Fibroblast of lung (primary cell): Measurements from ENCODE around the gene ATG4C. TPM values are rescaled to one million over a fixed set of nuclear protein-coding genes. Genes with fewer than 3 reads are reported as not detected.
"Not testable (repeated sequence)": the region's sequence is repeated elsewhere in the genome, so short reads cannot be mapped to it uniquely, and the experiment has no call there.

ENCODE experiments used
- DNase-seq, 2 donors: peaks; one replicate each; pipeline versions ENCODE4 v3.0.0 to v3.0.0-alpha.2; 2010; ENCODE audit warnings: low read depth in 2 of 2
- H2AFZ ChIP-seq: 2 replicates; pipeline ENCODE4 v1.5.1; 2012; ENCODE audit warnings: low read length, control low read depth, inconsistent platforms
- H3K27ac ChIP-seq: 2 replicates; pipeline ENCODE4 v1.5.1; 2011; ENCODE audit warnings: low read length, control low read depth; ENCODE audit not compliant: insufficient read depth
- H3K27me3 ChIP-seq: 2 replicates; pipeline ENCODE4 v1.5.1; 2011; ENCODE audit warnings: mild to moderate bottlenecking, low read length; ENCODE audit not compliant: control insufficient read depth, insufficient read depth
- H3K36me3 ChIP-seq: 2 replicates; pipeline ENCODE4 v1.5.1; 2011; ENCODE audit warnings: low read length; ENCODE audit not compliant: control insufficient read depth, insufficient read depth
- H3K4me1 ChIP-seq: 2 replicates; pipeline ENCODE4 v1.5.1; 2011; ENCODE audit warnings: low read length; ENCODE audit not compliant: control insufficient read depth, insufficient read depth; ENCODE audit errors: extremely low read depth
- H3K4me2 ChIP-seq: 2 replicates; pipeline ENCODE4 v1.5.1; 2011; ENCODE audit warnings: low read length, control low read depth; ENCODE audit not compliant: insufficient read depth; ENCODE audit errors: extremely low read depth
- H3K4me3 ChIP-seq, 4 experiments: fragments of 200-600 bp in 1 of 4; sonication (generic) in 1 of 4; replicated peaks in 1 of 4; 2 replicates each; pipeline ENCODE4 v1.5.1; 2011 to 2016; ENCODE audit warnings: low read length in 4 of 4, low read depth in 3 of 4, mild to moderate bottlenecking in 3 of 4, control low read depth in 2 of 4, inconsistent platforms in 1 of 4, mixed read lengths in 1 of 4; ENCODE audit not compliant: insufficient read depth in 1 of 4; ENCODE audit errors: control extremely low read depth in 1 of 4
- H3K79me2 ChIP-seq: 2 replicates; pipeline ENCODE4 v1.5.1; 2012; ENCODE audit warnings: mild to moderate bottlenecking, low read length, inconsistent platforms; ENCODE audit not compliant: control insufficient read depth, insufficient read depth
- H3K9ac ChIP-seq: 2 replicates; pipeline ENCODE4 v1.5.1; 2011; ENCODE audit warnings: mild to moderate bottlenecking, low read length, control low read depth; ENCODE audit not compliant: insufficient read depth
- H3K9me3 ChIP-seq: 2 replicates; pipeline ENCODE4 v1.5.1; 2012; ENCODE audit warnings: low read depth, low read length; ENCODE audit not compliant: control insufficient read depth, insufficient read depth
- H4K20me1 ChIP-seq: 2 replicates; pipeline ENCODE4 v1.5.1; 2011; ENCODE audit warnings: low read length; ENCODE audit not compliant: control insufficient read depth, insufficient read depth; ENCODE audit errors: extremely low read depth
- CTCF ChIP-seq, 2 donors: IDR thresholded peaks in 1 of 2; conservative IDR thresholded peaks in 1 of 2; 1 replicate in 1 of 2; 2 replicates in 1 of 2; pipeline ENCODE4 v1.5.1; 2011 to 2012; ENCODE audit warnings: low read length in 2 of 2, control low read depth in 1 of 2, inconsistent platforms in 1 of 2, low read depth in 1 of 2, mild to moderate bottlenecking in 1 of 2
- EZH2 ChIP-seq: IDR thresholded peaks from 2 replicates; pipeline ENCODE4 v1.5.1; 2012; ENCODE audit warnings: low read length, control low read depth, mild to moderate bottlenecking; ENCODE audit errors: missing control alignments
- polyA plus RNA-seq, 2 donors: library from polyadenylated mRNA; depleted of rRNA in 1 of 2; stranded (reverse) in 1 of 2; unstranded in 1 of 2; fragments of >200 nt; gene quantifications; 2 replicates each; pipeline ENCODE4 v1.2.1, GENCODE V29; 2011 to 2012; ENCODE audit warnings: missing spikeins in 1 of 2
- total RNA-seq: library from RNA; depleted of rRNA; stranded (reverse); fragments of >200 nt; gene quantifications from 2 replicates; pipeline ENCODE4 v1.2.1, GENCODE V29; 2014

Gene ATG4C
- total and polyA plus RNA-seq, 2 donors (not counting 1 experiment from before 2014, with no cell fraction given): 9.0 to 12.1 TPM

- Histone ChIP-seq H3K36me3 (no peaks in the 10 kb centered on the region), H4K20me1 (no peaks in the 10 kb centered on the region), H3K79me2 (no peaks in the 10 kb centered on the region), H3K27me3 (peaks cover 3% of the 10 kb centered on the region), H3K9ac (no peak overlapping the region), H3K4me2 (no peak overlapping the region), H3K4me1 (no peaks in the 10 kb centered on the region), H3K27ac (no peak overlapping the region), H3K4me3 (no peak overlapping the region), H2AFZ (no peak overlapping the region), H3K9me3 (no peaks in the 10 kb centered on the region)
- TF ChIP-seq CTCF (conservative IDR thresholded peaks at IDR 0.05 in 1 of 2, IDR thresholded peaks at IDR 0.05 in 1 of 2; ENCODE audit: low read depth in 1 of 2, low read length in 2 of 2) (no peak), EZH2 (no peak)
- DNase-seq: no peak
Measured at GRCh38 chr1:62778208-62778607, 5.7 kb upstream of the ATG4C start.

GRCh38 chr1:62781841-62782543, 1.9 kb upstream of the ATG4C start:
- H2AFZ ChIP-seq: no peak overlapping the region

GRCh38 chr1:62782544-62783212, 1.3 kb upstream of the ATG4C start:
- not testable (repeated sequence) for H2AFZ ChIP-seq, H3K9me3 ChIP-seq, H3K79me2 ChIP-seq, H3K4me1 ChIP-seq, H3K27me3 ChIP-seq, DNase-seq, H4K20me1 ChIP-seq, H3K9ac ChIP-seq, H3K4me3 ChIP-seq, H3K4me2 ChIP-seq, H3K27ac ChIP-seq, H3K36me3 ChIP-seq

More at GRCh38 chr1:62781841-62782543, 1.9 kb upstream of the ATG4C start:
- Histone ChIP-seq H3K9me3 (no peaks in the 10 kb centered on the region), H3K27me3 (no peaks in the 10 kb centered on the region), H3K36me3 (no peaks in the 10 kb centered on the region), H3K4me2 (no peak overlapping the region), H3K4me1 (no peaks in the 10 kb centered on the region), H3K4me3 (no peak overlapping the region), H3K9ac (no peak overlapping the region), H4K20me1 (no peaks in the 10 kb centered on the region), H3K27ac (no peak overlapping the region), H3K79me2 (peaks cover 4% of the 10 kb centered on the region)
- peak; percentile 27 to 74 for DNase-seq
- TF ChIP-seq EZH2 (no peak), CTCF (conservative IDR thresholded peaks at IDR 0.05 in 1 of 2, IDR thresholded peaks at IDR 0.05 in 1 of 2; ENCODE audit: low read depth in 1 of 2, low read length in 2 of 2) (no peak)
